Breast epithelium (tissue), 3 donors: ENCODE results near the gene PANK1.

Source experiments
- POLR2A ChIP-seq: fragments of 450-650 bp; IDR thresholded peaks from one replicate; pipeline ENCODE4 v1.6.1; 2016; ENCODE audit warnings: antibody characterized with exemption, mild to moderate bottlenecking, moderate library complexity
- POLR2AphosphoS5 ChIP-seq, 3 donors: sonication (generic); formaldehyde crosslinking; IDR thresholded peaks; one replicate each; pipeline ENCODE4 v1.6.1; 2017; ENCODE audit warnings: antibody characterized with exemption in 3 of 3
- TF ChIP-seq, protein P1 (sequence below), 3 donors: fragments of 450-650 bp; IDR thresholded peaks; one replicate each; pipeline ENCODE4 v1.5.1; 2016 to 2017; ENCODE audit warnings: antibody characterized with exemption in 3 of 3, mild to moderate bottlenecking in 3 of 3, moderate library complexity in 3 of 3

DNA sequence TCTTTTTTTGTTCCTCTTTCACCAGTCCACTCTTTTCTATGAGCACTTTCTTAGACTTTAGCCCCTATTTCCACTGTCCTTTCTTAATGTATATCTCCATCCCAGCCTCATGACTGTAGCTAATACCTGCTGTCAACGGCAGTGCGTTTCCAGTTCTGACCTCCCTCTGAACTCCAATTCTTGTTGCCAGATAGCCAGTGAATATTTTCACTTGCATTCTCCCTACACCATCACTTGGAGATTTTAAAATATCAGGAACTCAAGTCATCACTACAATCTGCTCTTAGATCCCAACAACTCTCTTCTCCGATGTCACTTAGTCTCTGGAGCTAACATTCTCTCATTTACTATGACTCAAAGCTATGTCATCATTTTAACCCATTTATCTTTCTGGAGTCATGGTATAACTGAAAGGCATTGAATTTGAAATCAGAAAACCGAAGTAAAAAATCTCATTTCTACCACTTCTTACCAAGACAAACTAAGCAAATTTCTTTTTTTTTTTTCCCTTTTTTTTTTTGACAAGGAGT, 104.6 kb downstream of the PANK1 start:
- TF ChIP-seq, protein P1, sequence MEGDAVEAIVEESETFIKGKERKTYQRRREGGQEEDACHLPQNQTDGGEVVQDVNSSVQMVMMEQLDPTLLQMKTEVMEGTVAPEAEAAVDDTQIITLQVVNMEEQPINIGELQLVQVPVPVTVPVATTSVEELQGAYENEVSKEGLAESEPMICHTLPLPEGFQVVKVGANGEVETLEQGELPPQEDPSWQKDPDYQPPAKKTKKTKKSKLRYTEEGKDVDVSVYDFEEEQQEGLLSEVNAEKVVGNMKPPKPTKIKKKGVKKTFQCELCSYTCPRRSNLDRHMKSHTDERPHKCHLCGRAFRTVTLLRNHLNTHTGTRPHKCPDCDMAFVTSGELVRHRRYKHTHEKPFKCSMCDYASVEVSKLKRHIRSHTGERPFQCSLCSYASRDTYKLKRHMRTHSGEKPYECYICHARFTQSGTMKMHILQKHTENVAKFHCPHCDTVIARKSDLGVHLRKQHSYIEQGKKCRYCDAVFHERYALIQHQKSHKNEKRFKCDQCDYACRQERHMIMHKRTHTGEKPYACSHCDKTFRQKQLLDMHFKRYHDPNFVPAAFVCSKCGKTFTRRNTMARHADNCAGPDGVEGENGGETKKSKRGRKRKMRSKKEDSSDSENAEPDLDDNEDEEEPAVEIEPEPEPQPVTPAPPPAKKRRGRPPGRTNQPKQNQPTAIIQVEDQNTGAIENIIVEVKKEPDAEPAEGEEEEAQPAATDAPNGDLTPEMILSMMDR (IDR thresholded peaks at IDR 0.05), result no peak
- no peak for TF ChIP-seq POLR2A
- TF ChIP-seq POLR2AphosphoS5 (IDR thresholded peaks at IDR 0.05), result no peak
